ENCODE data around the gene OR51L1. TPM values are rescaled to one million over a fixed set of nuclear protein-coding genes. Genes with fewer than 3 reads are reported as not detected.
"Not testable (repeated sequence)": the region's sequence is repeated elsewhere in the genome, so short reads cannot be mapped to it uniquely, and the experiment has no call there.

OR51L1 gene
- not detected for total RNA-seq

- intact Hi-C loops (cut with DNase I), result no loop called here
- no peak for DNase-seq (ENCODE audit: low spot score)
- ATAC-seq, result no peak
Measured at GRCh38 chr11:4994551-4994950, at the start of gene OR51L1. Gene OR51L1, plus strand, starts transcription at chr11:4994851. Its CDS starts 4,132 bp downstream, at chr11:4998983.

GRCh38 chr11:4947505-4947904 is 47.1 kb upstream of the OR51L1 start, which contains the start of gene OR51A4:
Gene OR51A4, minus strand, starts transcription at chr11:4947605. Its CDS starts 505 bp downstream, at chr11:4947100.
- intact Hi-C loops (cut with DNase I), result no loop called here
- DNase-seq (ENCODE audit: low spot score) (no peak), ATAC-seq (no peak)

- DNase-seq (ENCODE audit: low spot score); ATAC-seq: not testable (repeated sequence)
- intact Hi-C loops (cut with DNase I), result loop anchor here (5.0 kb wide), 1 partner anchor 1552 kb away; no protein-coding TSS in a partner anchor
Measured at GRCh38 chr11:4955613-4956012, 39.0 kb upstream of the OR51L1 start, which contains the start of gene OR51A2. Gene OR51A2, minus strand, starts transcription at chr11:4955713. Its CDS starts 0 bp downstream, at chr11:4955713.

GRCh38 chr11:4957396-4957795 is 37.3 kb upstream of the OR51L1 start:
- intact Hi-C loops (cut with DNase I), result loop anchor here (5.0 kb wide), 1 partner anchor 1550 kb away; no protein-coding TSS in a partner anchor
- no peak for DNase-seq (ENCODE audit: low spot score)
- no peak for ATAC-seq

- ATAC-seq (no peak), DNase-seq (ENCODE audit: low spot score) (no peak)
- intact Hi-C loops (cut with DNase I), result no loop called here
Measured at GRCh38 chr11:4960877-4961276, 33.8 kb upstream of the OR51L1 start.

- intact Hi-C loops (cut with DNase I), result no loop called here
- ATAC-seq (no peak), DNase-seq (ENCODE audit: low spot score) (no peak)
Measured at GRCh38 chr11:4962816-4963215, 31.8 kb upstream of the OR51L1 start.

GRCh38 chr11:4975436-4975835 is 19.2 kb upstream of the OR51L1 start:
- DNase-seq (ENCODE audit: low spot score) (no peak), ATAC-seq (no peak)
- intact Hi-C loops (cut with DNase I), result no loop called here

GRCh38 chr11:4979036-4979435 is 15.6 kb upstream of the OR51L1 start:
- ATAC-seq (no peak), DNase-seq (ENCODE audit: low spot score) (no peak)
- intact Hi-C loops (cut with DNase I), result no loop called here

GRCh38 chr11:4982678-4983077 is 12.0 kb upstream of the OR51L1 start:
- no peak for DNase-seq (ENCODE audit: low spot score)
- intact Hi-C loops (cut with DNase I), result no loop called here
- no peak for ATAC-seq

GRCh38 chr11:4983841-4984240 is 10.8 kb upstream of the OR51L1 start:
- no peak for DNase-seq (ENCODE audit: low spot score)
- ATAC-seq, result no peak
- intact Hi-C loops (cut with DNase I), result no loop called here

GRCh38 chr11:4991060-4991459 is 3.6 kb upstream of the OR51L1 start:
- ATAC-seq (no peak), DNase-seq (ENCODE audit: low spot score) (no peak)
- intact Hi-C loops (cut with DNase I), result no loop called here

- intact Hi-C loops (cut with DNase I), result no loop called here
- DNase-seq (ENCODE audit: low spot score) (no peak), ATAC-seq (no peak)
Measured at GRCh38 chr11:5004424-5005274, 10.0 kb downstream of the OR51L1 start.

- no peak for DNase-seq (ENCODE audit: low spot score)
- intact Hi-C loops (cut with DNase I), result no loop called here
- no peak for ATAC-seq
Measured at GRCh38 chr11:5007561-5007960, 12.9 kb downstream of the OR51L1 start.

GRCh38 chr11:5011254-5011653 is 16.6 kb downstream of the OR51L1 start:
- intact Hi-C loops (cut with DNase I), result no loop called here
- DNase-seq (ENCODE audit: low spot score) (no peak), ATAC-seq (no peak)

GRCh38 chr11:5013012-5013411 is 18.4 kb downstream of the OR51L1 start:
- no peak for ATAC-seq
- DNase-seq (ENCODE audit: low spot score), result no peak
- intact Hi-C loops (cut with DNase I), result no loop called here

GRCh38 chr11:5021996-5022395 is 27.3 kb downstream of the OR51L1 start:
- no peak for DNase-seq (ENCODE audit: low spot score)
- no peak for ATAC-seq
- intact Hi-C loops (cut with DNase I), result no loop called here

GRCh38 chr11:5036669-5037068 is 42.0 kb downstream of the OR51L1 start:
- no peak for ATAC-seq
- intact Hi-C loops (cut with DNase I), result no loop called here
- no peak for DNase-seq (ENCODE audit: low spot score)

GRCh38 chr11:5037926-5038325 is 43.3 kb downstream of the OR51L1 start:
- DNase-seq (ENCODE audit: low spot score) (no peak), ATAC-seq (no peak)
- intact Hi-C loops (cut with DNase I), result no loop called here

- no peak for DNase-seq (ENCODE audit: low spot score)
- ATAC-seq, result no peak
- intact Hi-C loops (cut with DNase I), result no loop called here
Measured at GRCh38 chr11:5038341-5038740, 43.7 kb downstream of the OR51L1 start.

GRCh38 chr11:5040876-5041275 is 46.2 kb downstream of the OR51L1 start:
- ATAC-seq (no peak), DNase-seq (ENCODE audit: low spot score) (no peak)
- intact Hi-C loops (cut with DNase I), result no loop called here

GRCh38 chr11:5042091-5042490 is 47.4 kb downstream of the OR51L1 start:
- intact Hi-C loops (cut with DNase I), result no loop called here
- no peak for ATAC-seq
- no peak for DNase-seq (ENCODE audit: low spot score)

All from sciatic nerve (tissue), 2 donors.